ENCODE results near the gene CNTNAP2. TPM values are rescaled to one million over a fixed set of nuclear protein-coding genes. Genes with fewer than 3 reads are reported as not detected.

The CNTNAP2 gene
- total RNA-seq, 2 donors from 2014 or later: 0.37 TPM; not detected in 1

DNA sequence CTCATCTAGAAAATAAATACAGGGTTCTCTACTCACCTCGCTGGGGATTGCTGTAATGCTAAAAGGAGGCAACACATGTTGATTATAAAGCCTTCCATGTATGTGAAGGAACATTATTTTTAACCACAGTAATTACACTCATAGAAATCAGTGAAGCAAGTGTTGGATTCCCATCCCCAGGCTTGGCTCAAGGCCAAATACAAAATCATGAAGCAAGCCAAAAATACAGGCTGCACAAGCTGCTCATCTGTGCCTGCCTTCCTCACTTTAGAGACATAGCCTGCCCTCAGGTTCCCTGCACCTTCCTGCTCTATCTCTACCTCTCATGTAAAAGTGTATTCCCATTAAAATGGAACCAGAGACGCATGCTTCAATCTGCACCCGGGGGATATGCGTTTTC lies 1396.8 kb downstream of the CNTNAP2 start:
- ATAC-seq (no peak), DNase-seq (no peak)
- Mint-ChIP-seq H3K27ac (no peak overlapping the region), H3K27me3 (no peaks in the 10 kb centered on the region), H3K4me3 (no peak overlapping the region), H3K4me1 (no peaks in the 10 kb centered on the region), H3K36me3 (ENCODE audit: low read depth) (no peaks in the 10 kb centered on the region)
- no peaks in the 10 kb centered on the region for H3K9me3 ChIP-seq (ENCODE audit: control insufficient read depth, low read length, poor library complexity, severe bottlenecking)

- DNase-seq (no peak), ATAC-seq (no peak)
- Mint-ChIP-seq H3K4me3 (no peak overlapping the region), H3K27me3 (no peaks in the 10 kb centered on the region), H3K36me3 (ENCODE audit: low read depth) (no peaks in the 10 kb centered on the region), H3K4me1 (no peaks in the 10 kb centered on the region), H3K27ac (no peak overlapping the region)
- no peaks in the 10 kb centered on the region for H3K9me3 ChIP-seq (ENCODE audit: control insufficient read depth, low read length, poor library complexity, severe bottlenecking)
These were observed 1399.8 kb downstream of the CNTNAP2 start for GRCh38 chr7:147516391-147516790.

- H3K4me1 Mint-ChIP-seq: no peaks in the 10 kb centered on the region
- H3K27me3 Mint-ChIP-seq: no peaks in the 10 kb centered on the region
- no peak overlapping the region for H3K27ac Mint-ChIP-seq
- no peaks in the 10 kb centered on the region for H3K9me3 ChIP-seq (ENCODE audit: control insufficient read depth, low read length, poor library complexity, severe bottlenecking)
- H3K36me3 Mint-ChIP-seq (ENCODE audit: low read depth): no peaks in the 10 kb centered on the region
- H3K4me3 Mint-ChIP-seq: no peak overlapping the region
- DNase-seq (no peak), ATAC-seq (no peak)
These were observed 1402.5 kb downstream of the CNTNAP2 start for GRCh38 chr7:147519062-147519461.

DNA sequence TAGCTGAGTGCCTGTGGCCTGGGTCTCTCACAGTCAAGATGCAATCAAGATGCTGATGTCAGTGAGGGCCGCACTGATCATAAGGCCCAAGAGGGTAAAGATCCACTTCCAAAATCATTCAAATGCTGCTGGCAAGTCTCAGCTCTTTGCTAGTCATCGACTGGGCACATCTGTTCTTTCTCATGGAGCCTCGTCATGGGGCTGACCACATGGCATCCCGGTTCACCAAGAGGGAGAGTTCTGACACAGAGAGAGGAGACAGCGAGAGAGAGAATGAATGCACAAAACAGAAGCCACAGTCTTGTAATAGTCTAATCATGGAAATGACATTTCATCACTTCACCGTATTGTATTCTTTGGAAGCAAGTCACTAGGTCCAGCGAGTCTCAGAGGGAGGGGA lies 1406.5 kb downstream of the CNTNAP2 start:
- Mint-ChIP-seq H3K27me3 (no peaks in the 10 kb centered on the region), H3K4me1 (no peaks in the 10 kb centered on the region), H3K36me3 (ENCODE audit: low read depth) (no peaks in the 10 kb centered on the region), H3K27ac (no peak overlapping the region), H3K4me3 (no peak overlapping the region)
- no peak for ATAC-seq
- DNase-seq: no peak
- H3K9me3 ChIP-seq (ENCODE audit: control insufficient read depth, low read length, poor library complexity, severe bottlenecking): no peaks in the 10 kb centered on the region

- Mint-ChIP-seq H3K4me1 (no peaks in the 10 kb centered on the region), H3K36me3 (ENCODE audit: low read depth) (no peaks in the 10 kb centered on the region), H3K27me3 (no peaks in the 10 kb centered on the region), H3K4me3 (no peak overlapping the region), H3K27ac (no peak overlapping the region)
- H3K9me3 ChIP-seq (ENCODE audit: control insufficient read depth, low read length, poor library complexity, severe bottlenecking): no peaks in the 10 kb centered on the region
- DNase-seq (no peak), ATAC-seq (no peak)
These were observed 1408.2 kb downstream of the CNTNAP2 start for GRCh38 chr7:147524726-147525250.

- no peak overlapping the region for H3K27ac Mint-ChIP-seq
- no peaks in the 10 kb centered on the region for H3K27me3 Mint-ChIP-seq
- no peaks in the 10 kb centered on the region for H3K4me1 Mint-ChIP-seq
- ATAC-seq (no peak), DNase-seq (no peak)
- H3K36me3 Mint-ChIP-seq (ENCODE audit: low read depth): no peaks in the 10 kb centered on the region
- H3K9me3 ChIP-seq (ENCODE audit: control insufficient read depth, low read length, poor library complexity, severe bottlenecking): no peaks in the 10 kb centered on the region
- no peak overlapping the region for H3K4me3 Mint-ChIP-seq
These were observed 1408.7 kb downstream of the CNTNAP2 start for GRCh38 chr7:147525325-147525724.

DNA sequence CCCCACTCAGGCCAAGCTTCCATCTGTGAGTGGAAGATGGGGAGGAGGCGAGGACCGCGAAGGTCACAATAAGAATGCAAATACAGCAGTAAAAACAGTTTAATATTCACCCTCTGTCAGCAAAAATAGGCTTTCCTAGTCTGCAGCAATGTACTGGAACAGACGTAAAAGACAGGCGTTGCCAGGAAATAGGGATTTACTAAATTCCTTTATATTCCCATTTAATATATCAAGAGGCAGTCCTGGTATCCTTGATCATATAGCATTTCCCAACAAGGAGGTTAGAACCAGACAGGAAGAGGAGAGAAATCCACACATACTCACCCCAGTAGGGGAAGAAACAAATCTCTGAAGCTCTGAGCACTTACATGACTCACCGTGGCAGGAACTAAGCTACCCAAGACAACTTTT lies 1419.1 kb downstream of the CNTNAP2 start:
- Mint-ChIP-seq H3K36me3 (ENCODE audit: low read depth) (no peaks in the 10 kb centered on the region), H3K4me3 (no peak overlapping the region), H3K27me3 (no peaks in the 10 kb centered on the region), H3K27ac (no peak overlapping the region), H3K4me1 (no peaks in the 10 kb centered on the region)
- no peak for DNase-seq
- H3K9me3 ChIP-seq (ENCODE audit: control insufficient read depth, low read length, poor library complexity, severe bottlenecking): no peaks in the 10 kb centered on the region
- no peak for ATAC-seq

- H3K4me3 Mint-ChIP-seq: no peak overlapping the region
- H3K27me3 Mint-ChIP-seq: no peaks in the 10 kb centered on the region
- H3K9me3 ChIP-seq (ENCODE audit: control insufficient read depth, low read length, poor library complexity, severe bottlenecking): no peaks in the 10 kb centered on the region
- H3K36me3 Mint-ChIP-seq (ENCODE audit: low read depth): no peaks in the 10 kb centered on the region
- H3K27ac Mint-ChIP-seq: no peak overlapping the region
- no peaks in the 10 kb centered on the region for H3K4me1 Mint-ChIP-seq
- no peak for DNase-seq
- no peak for ATAC-seq
These were observed 1423.1 kb downstream of the CNTNAP2 start for GRCh38 chr7:147539685-147540084.

DNA sequence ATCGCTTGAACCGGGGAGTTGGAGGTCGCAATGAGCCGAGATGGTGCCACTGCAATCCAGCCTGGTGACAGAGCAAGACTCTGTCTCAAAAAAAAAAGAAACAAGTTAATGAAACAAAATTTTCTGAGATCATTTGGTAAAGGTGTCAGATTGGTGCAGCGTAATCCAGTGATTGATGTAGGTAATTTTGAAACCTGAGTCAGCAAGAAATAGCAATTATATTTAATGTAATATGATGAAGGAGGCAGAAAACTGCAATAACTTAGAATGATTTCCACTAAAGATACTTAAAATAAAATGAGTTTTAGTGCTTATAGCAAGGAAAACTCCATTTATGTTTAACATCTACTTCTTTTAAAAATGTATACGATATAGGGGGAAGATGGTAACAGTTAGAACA lies 1424.1 kb downstream of the CNTNAP2 start:
- no peaks in the 10 kb centered on the region for H3K9me3 ChIP-seq (ENCODE audit: control insufficient read depth, low read length, poor library complexity, severe bottlenecking)
- ATAC-seq (no peak), DNase-seq (no peak)
- no peaks in the 10 kb centered on the region for H3K36me3 Mint-ChIP-seq (ENCODE audit: low read depth)
- no peak overlapping the region for H3K4me3 Mint-ChIP-seq
- no peaks in the 10 kb centered on the region for H3K4me1 Mint-ChIP-seq
- H3K27me3 Mint-ChIP-seq: no peaks in the 10 kb centered on the region
- H3K27ac Mint-ChIP-seq: no peak overlapping the region

DNA sequence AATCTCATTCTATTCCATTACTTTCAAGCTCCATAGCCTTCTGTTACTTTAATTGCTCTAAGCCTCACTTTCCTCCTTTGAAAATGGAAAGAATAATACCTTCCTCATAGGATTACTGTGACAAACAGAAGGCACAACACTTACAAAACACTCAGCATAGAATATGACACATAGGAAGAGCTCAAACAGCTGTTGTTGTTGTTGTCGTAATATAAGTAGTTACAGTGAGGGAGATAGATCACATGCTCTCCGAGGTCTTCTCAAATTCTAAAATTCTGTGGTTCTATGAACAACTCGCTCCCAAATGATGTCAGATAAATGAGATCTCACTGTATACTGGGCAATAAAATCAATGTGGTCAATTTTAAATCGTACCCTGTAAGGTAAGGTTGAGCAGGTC lies 1424.7 kb downstream of the CNTNAP2 start:
- ATAC-seq (no peak), DNase-seq (no peak)
- H3K27ac Mint-ChIP-seq: no peak overlapping the region
- H3K4me1 Mint-ChIP-seq: no peaks in the 10 kb centered on the region
- H3K9me3 ChIP-seq (ENCODE audit: control insufficient read depth, low read length, poor library complexity, severe bottlenecking): no peaks in the 10 kb centered on the region
- H3K36me3 Mint-ChIP-seq (ENCODE audit: low read depth): no peaks in the 10 kb centered on the region
- H3K4me3 Mint-ChIP-seq: no peak overlapping the region
- H3K27me3 Mint-ChIP-seq: no peaks in the 10 kb centered on the region

- H3K4me1 Mint-ChIP-seq: no peaks in the 10 kb centered on the region
- no peak overlapping the region for H3K4me3 Mint-ChIP-seq
- no peak overlapping the region for H3K27ac Mint-ChIP-seq
- DNase-seq (no peak), ATAC-seq (no peak)
- H3K27me3 Mint-ChIP-seq: no peaks in the 10 kb centered on the region
- no peaks in the 10 kb centered on the region for H3K36me3 Mint-ChIP-seq (ENCODE audit: low read depth)
- H3K9me3 ChIP-seq (ENCODE audit: control insufficient read depth, low read length, poor library complexity, severe bottlenecking): no peaks in the 10 kb centered on the region
These were observed 1430.8 kb downstream of the CNTNAP2 start for GRCh38 chr7:147547252-147547897.

DNA sequence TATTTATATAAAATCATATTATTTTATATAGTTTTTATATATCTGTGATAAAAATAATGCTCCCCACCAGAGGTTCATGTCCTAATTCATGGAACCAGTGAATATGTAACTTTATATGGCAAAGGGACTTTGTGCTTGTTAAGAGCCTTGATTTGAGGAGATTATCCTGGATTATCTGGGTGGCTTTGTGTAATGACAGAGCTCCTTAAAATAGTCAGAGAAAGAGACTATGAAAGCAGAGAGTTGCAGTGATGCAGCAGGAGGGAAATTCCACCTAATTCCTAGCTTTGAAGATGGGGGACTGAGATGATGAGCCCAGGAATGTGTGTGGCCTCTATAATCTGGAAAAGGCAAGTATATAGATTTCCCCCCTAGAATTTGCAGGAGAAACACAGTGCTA lies 1439.7 kb downstream of the CNTNAP2 start:
- ATAC-seq: no peak
- DNase-seq: no peak
- H3K4me3 Mint-ChIP-seq: no peak overlapping the region
- H3K4me1 Mint-ChIP-seq: no peaks in the 10 kb centered on the region
- no peaks in the 10 kb centered on the region for H3K27me3 Mint-ChIP-seq
- no peaks in the 10 kb centered on the region for H3K9me3 ChIP-seq (ENCODE audit: control insufficient read depth, low read length, poor library complexity, severe bottlenecking)
- H3K36me3 Mint-ChIP-seq (ENCODE audit: low read depth): no peaks in the 10 kb centered on the region
- no peak overlapping the region for H3K27ac Mint-ChIP-seq

- Mint-ChIP-seq H3K36me3 (ENCODE audit: low read depth) (no peaks in the 10 kb centered on the region), H3K27me3 (no peaks in the 10 kb centered on the region), H3K4me1 (no peaks in the 10 kb centered on the region), H3K27ac (no peak overlapping the region), H3K4me3 (no peak overlapping the region)
- ATAC-seq (no peak), DNase-seq (no peak)
- no peaks in the 10 kb centered on the region for H3K9me3 ChIP-seq (ENCODE audit: control insufficient read depth, low read length, poor library complexity, severe bottlenecking)
These were observed 1447.1 kb downstream of the CNTNAP2 start for GRCh38 chr7:147563669-147564068.

- no peak overlapping the region for H3K27ac Mint-ChIP-seq
- ATAC-seq (no peak), DNase-seq (no peak)
- H3K9me3 ChIP-seq (ENCODE audit: control insufficient read depth, low read length, poor library complexity, severe bottlenecking): no peaks in the 10 kb centered on the region
- H3K4me3 Mint-ChIP-seq: no peak overlapping the region
- H3K27me3 Mint-ChIP-seq: no peaks in the 10 kb centered on the region
- H3K36me3 Mint-ChIP-seq (ENCODE audit: low read depth): no peaks in the 10 kb centered on the region
- no peaks in the 10 kb centered on the region for H3K4me1 Mint-ChIP-seq
These were observed 1448.3 kb downstream of the CNTNAP2 start for GRCh38 chr7:147564786-147565476.
